NCI-H2081 (cell line): Measurements from ENCODE around the gene USP35.
A peak's percentile ranks its signal among the peaks of the same experiment; 100 is the strongest.
"Not testable (repeated sequence)": the region's sequence is repeated elsewhere in the genome, so short reads cannot be mapped to it uniquely, and the experiment has no call there.

Experiments
- DNase-seq, 2 experiments: peaks; one replicate each; lab custom pipeline; 2025; lab: John Stamatoyannopoulos, UW

The USP35 gene

GRCh38 chr11:78216021-78216420, 27.3 kb downstream of the USP35 start:
- DNase-seq = no peak

GRCh38 chr11:78216571-78217287, 28.0 kb downstream of the USP35 start:
- DNase-seq = no peak

DNA sequence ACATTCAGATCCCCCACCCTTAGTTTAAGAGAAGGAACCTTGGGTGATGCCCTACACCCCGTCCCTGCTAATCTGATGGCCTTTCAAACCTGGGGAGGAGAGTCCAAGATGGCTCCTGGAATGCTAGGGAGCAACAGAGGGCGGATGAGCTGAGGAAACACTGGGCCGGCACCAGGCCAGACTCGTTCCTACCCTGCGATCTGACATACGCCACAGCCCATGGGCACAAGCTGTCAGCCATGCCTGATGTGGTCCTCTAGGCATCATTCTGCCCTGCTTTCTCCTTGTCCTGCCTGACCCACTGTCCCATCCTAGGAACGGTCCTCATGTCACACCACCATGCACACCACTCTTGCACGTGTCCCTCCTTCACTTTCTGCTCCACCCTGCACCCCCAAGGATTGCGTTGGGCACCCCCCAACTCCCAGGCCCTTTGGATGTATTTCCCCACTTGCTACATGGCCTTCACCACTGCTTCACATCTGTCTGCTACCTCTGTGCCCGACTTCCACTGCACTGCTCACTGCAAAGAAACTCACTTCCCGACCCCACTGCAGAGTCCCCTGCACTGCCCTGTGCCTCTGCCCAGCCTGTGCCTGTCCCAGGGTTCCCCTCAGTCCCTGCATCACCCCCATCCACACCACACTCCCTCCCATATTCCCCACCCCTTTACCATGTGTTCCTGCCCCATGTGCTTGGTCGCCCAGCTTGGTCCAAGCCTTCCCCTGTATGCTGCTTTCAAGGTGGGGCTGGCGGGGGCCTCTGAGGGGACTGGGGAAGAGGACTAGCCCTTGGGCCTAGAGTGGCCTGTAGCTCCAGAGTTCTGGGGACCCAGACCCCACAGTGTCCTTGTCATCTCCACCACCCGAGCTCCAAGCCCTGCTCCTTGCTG, 29.2 kb downstream of the USP35 start:
- no peak for DNase-seq

DNA sequence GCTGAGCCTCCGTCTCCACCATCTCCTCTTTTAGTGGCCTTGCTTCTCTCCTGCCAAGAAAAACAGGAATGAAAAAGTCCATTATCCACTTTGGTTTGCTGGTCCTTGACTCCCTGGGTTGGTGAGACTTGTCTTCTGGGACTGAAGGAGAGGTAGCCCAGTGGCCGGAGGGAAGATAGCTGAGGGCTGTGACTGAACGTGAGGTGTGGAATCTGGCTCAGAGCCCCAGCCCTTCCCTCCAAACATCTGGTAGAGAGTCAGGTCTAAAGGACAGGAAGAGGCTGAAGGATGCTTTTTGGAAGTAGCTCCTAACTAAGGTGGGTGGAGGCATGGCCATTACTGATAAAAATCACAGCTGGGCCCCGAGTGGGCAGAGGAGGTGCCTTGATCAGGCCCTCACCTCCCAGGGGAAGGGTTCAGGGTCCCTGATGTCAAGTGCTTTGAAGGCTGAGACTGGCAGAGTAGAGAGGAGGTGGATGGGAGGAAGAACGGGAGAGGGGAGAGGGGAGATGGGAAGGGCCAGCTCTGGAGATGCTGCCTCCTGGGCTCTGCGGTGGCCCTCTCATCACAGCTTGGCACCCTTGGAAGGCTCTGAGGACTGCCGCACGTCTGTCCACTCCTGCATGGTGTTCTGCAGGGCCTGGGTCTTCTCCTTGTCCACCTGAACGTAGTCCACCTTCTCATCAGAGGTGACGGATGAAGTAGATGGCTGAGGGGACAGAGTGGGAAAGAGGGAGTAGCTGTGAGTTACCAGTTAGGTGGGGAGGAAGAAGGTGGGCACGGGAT, 30.2 kb downstream of the USP35 start:
- no peak for DNase-seq

- DNase-seq = no peak
Observed at GRCh38 chr11:78219493-78220217, 30.9 kb downstream of the USP35 start.

DNA sequence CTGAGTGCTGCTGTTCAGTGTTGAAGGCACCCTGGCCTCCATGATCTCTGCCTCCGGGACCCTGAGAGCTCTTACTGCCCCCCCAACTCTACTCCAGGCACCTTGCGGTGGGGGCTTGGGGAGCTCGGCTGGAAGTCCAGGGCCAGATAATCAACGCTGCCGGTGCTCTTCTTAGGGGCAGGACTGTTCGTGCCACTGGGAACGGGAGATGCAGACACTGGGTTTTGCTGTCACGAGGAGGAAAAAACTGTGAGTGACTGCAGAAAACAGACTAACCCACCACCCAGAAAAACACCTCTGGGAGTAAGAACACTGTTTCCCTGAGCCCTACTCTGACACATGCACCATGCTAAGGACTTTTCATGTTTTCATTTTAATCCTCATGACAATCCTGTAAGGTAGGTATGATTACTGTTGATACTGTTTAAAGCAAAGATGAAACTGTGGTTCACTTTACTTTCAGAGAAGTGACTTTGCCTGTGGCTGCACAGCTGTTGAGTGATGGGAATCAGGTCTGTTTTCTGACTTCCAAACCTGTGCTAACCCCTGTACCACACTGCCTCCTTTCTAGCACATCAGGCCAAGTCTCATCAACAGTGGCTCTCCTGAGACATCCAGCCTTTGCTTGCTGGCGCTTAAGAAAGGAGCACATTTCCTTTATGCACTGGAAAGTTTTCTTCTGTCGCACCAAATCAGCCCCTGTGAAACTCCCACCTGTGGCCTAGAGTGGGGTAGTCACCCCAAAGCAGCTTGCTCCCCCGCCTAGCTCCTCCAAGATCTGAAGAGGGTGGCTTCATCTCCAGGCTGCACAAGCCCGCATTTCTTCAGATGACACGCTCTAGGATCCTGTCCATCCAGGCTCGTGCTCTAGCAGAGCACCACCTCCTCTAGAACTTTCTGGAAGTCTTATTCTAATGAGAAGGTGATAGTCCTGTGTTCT, 31.8 kb downstream of the USP35 start:
- DNase-seq = no peak

GRCh38 chr11:78221396-78222315, 32.9 kb downstream of the USP35 start:
- no peak for DNase-seq

DNA sequence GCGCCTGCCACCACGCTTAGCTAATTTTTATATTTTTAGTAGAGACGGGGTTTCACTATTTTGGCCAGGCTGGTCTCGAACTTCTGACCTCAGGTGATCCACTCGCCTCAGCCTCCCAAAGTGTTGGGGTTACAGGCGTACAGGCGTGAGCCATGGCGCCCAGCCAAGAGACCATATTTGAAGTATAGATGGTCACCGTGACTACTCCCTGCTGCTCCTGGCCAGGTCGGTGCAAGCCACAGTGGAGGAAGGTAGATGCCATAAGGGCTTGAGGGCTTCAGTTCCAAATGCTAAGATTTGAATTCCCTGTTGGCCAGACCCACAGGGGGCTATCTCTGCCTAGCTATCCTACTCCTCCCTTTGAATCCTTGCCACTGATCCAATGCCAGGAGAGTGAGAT, 34.0 kb downstream of the USP35 start:
- not testable (repeated sequence) for DNase-seq

DNA sequence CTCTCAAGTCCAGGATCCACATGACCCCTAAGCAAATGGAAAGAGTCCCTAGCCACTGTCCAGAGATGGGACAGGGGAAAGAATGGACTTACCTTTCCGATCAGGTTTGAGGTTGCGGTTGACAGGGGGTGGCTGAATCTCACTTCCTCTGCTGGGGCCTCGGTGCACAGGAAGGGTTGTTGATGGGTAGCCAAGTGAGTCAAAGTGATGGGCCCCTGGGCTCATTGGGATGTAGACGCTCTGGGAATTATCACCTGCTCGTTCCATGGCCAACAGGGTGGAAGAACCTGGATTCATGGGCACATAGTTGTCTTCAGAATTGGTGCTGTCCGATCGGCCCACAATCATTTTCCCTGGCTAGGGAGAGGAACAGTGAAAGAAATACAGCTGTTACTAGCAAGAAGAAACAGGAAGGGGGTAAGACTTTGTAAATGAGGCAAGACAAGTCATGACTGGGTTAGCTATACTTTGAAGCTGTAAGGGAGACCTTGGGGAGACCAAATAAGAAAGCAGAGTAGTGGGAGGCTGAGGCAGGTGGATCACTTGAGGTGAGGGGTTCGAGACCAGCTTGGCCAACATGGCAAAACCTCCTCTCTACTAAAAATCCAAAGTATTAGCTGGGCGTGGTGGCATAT, 34.7 kb downstream of the USP35 start:
- no peak for DNase-seq

DNA sequence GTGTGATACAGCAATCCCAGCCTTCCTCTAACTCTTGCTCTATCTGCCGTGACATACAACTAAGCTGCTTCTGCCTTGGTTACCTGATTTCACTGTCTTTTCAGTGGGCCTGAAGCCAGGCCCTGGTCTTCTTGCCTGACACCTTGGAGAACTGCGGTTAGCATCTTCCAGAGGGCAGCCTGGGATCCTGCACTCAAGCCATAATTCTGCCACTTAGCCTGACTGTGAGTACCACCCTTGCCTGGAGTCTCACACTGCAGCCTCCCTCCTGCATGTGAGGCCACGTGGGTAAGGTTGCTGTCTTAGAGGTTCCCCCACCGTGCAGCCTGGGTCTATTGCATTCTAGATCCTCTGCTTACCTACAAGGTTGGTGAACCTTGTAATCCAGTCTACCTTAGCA, 35.8 kb downstream of the USP35 start:
- no peak for DNase-seq

- DNase-seq = no peak
Observed at GRCh38 chr11:78224906-78225420, 36.2 kb downstream of the USP35 start.

DNA sequence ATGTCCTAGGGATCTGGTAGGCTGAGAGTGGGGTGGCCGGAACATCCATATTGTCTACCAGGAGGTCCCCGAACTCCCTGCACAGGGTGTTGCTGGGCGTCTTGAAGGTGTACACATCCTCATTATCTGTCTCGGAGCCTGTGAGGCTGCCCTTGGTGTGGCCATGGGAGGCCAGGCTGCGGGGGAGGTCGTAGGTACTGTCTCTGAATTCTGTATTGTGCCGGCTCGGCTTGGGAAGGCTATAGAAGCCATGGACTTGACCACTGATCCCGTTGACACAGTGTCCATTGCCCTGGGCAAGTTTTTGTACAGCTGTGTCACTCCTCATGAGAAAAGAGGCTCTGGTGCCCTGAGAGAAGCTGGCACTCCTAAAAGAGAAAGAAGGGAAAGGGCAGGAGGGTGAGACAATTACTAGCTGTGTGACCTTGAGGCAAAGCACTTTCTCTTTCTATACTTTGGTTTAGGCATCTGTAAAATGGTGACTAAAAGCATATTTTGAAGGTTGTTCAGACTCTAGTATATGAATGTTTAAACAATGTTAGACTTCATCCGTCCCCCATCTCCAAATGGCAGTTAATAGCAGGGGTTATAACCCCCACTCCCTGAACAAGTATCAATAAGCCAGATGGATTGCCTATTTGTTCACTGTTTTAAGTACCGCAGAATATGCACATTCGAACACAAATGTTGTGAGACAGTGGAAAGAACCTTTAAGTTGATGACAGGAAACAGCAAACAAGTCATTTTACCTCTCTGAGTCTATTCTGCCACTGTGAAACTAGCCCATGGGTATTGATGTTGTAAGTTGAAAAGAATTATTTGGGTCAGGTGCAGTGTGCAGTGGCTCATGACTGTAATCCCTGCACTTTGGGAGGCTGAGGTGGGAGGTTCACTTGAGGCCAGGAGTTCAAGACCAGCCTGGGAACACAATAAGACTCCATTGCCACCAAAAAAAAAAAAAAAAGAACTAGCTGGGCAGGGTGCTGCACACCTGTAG, 38.3 kb downstream of the USP35 start:
- no peak for DNase-seq

- DNase-seq = no peak
Observed at GRCh38 chr11:78227921-78228320, 39.2 kb downstream of the USP35 start.

- DNase-seq = peak; percentile 76 to 82
Observed at GRCh38 chr11:78228467-78228866, 39.7 kb downstream of the USP35 start.

DNA sequence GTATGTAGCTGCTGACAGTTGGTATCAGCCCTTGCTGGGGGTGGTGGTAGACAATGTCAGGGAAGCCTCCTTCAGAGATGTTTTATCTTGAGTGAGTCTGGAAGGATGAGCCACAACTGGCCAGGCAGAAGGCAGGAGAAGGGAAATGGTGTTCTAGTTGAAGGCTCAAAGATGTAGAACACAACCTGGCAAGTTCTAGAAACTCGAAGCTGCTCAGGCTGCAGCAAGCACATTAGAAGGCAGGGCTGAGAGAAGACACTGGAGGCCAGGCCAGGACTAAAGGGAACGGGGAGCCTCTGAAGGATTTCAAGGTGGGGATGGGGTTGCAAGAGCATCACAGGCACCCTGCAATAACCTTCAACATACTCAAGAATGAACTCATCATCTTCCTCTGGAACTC, 40.4 kb downstream of the USP35 start:
- no peak for DNase-seq

DNA sequence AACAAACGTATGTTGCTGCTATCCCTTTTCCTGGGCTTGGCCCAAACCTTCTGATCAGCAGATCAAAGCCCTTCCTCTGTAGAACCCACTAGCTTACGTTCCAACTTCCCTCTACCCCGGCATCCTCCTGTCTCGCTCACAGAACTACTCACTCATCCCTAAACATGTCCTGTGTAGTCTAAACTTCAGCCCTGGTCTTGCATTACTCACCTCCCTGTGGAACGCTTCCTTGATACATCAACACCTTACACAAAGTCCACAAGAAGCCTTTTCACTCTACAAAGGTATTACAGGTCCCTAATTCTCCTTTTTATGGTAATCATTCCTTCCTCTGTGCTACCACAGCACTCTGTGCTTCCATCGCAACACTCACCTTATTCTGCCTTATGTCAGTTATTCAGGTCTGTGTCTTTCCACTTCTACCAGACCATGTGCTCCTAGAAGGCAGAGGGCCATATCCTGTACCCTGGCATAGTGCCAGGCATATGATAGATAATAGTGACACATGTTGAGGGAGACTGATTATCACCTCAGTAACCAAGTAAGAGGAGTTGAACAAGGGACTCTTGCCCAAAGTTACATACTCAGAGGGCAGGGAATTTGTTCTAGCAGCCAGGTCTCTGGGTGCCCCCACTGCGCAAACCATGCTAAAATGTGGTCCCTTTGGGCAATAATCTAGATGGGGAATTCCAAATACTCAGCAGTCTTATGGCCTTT, 41.6 kb downstream of the USP35 start:
- peak in 1 of 2 experiments; percentile 4 for DNase-seq

DNA sequence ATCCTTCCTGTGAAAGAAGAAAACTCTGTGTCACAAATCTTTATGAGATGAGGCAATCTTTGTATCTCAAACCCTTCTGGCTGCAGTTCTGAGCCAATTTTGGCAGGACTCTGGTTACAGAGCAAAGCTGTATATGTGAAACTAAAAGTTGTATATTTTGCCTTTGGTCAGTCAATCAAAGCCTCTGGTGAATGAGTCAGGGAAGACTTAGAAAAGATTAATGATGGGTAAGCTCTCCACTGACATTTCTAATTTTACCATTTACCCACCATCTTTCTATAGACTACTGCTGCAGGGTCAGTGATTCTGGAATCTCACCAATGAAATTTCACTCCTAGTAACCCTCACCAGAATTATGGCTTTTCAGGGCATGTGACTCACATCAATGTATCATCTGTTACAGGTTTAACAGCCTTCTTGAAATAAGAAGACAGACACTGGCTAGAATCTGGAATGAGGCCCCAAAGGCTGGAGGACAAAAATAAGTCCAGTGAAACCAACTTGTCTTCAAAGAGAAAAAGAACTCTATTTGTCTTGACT, 43.3 kb downstream of the USP35 start:
- DNase-seq = no peak
